Hypothalamus (tissue), 51 donors: ENCODE data around the gene ISY1.
"Not testable (repeated sequence)": the region's sequence is repeated elsewhere in the genome, so short reads cannot be mapped to it uniquely, and the experiment has no call there.

Experiments used
- DNase-seq, 51 donors: peaks; one replicate each; lab custom pipeline; 2025; lab: John Stamatoyannopoulos, UW

ISY1 gene

DNA sequence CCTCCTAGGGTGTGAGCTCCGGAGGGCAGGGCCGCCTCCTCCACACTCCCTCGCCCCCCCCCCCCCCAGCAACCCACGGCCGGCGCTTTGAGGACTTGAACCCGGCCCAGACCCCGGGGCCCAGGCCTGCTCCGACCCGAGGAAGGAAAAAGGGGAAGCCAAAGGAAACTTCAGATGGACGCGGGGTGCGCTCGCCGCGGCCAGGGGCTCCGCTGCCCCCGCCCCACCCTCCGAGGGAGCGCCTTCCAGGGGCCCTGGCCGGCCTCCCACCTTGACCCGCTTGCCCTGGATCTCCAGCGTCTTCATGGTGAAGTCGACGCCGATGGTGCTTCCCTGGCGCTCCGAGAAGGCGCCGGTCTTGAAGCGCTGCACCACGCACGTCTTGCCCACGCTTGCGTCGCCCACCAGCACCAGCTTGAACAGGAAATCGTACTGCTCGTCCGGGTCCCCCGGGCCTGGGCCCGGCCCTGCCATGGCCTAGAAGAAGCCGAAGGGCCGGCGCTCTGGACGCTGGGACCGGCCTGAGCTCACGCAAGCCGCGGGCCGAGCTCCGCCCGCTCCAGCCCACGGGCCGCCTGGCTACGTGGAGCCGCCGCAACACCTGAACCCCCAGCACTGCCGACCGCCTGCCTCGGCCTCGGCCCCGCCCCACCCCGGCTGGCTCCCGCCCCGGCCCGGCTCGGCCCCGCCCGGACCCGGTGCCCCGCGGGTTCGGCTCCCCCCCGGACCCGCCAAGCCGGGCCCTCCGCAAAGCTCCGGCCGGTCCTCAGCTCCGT lies 39.7 kb downstream of the ISY1 start:
- peak in 3 of 51 donors; percentile 34 to 73 (median 54) for DNase-seq

DNA sequence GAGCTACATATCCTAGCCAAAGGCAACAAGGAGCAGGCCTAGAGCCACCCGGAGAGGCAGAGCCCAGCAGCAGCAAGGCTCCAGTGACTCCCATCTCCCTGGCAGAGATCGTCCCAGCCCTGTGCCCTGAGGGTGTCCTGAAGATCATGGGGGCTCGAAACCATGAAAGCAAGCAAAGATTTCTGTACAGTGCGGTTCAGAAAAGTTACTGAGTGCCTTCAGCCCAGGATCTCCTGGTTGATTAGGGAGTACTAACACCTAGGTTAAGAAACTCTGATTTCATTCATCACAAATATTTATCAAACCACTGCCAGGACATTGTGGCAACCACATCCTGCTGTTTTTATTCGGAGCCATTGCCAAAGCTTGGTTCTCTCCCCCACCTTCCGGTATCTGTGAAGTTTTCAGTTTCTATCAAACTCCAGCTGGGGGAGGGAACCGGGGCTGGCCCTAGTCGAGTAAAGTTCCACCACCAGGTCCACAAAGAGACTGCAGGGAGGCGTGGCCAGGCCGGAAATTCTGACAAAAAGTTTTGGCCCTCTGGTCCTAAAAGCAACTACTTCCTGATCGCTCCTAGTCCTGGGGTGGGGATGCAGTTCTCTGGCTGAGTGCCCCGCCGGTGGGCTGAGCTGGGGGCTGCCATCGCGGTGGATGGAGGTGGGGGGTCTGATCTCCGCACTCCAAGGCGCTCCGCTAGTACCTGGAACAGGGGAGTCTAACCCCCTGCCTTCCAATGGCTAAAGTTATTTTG lies 40.4 kb downstream of the ISY1 start:
- peak in 34 of 51 donors; percentile 5 to 62 (median 26) for DNase-seq

DNA sequence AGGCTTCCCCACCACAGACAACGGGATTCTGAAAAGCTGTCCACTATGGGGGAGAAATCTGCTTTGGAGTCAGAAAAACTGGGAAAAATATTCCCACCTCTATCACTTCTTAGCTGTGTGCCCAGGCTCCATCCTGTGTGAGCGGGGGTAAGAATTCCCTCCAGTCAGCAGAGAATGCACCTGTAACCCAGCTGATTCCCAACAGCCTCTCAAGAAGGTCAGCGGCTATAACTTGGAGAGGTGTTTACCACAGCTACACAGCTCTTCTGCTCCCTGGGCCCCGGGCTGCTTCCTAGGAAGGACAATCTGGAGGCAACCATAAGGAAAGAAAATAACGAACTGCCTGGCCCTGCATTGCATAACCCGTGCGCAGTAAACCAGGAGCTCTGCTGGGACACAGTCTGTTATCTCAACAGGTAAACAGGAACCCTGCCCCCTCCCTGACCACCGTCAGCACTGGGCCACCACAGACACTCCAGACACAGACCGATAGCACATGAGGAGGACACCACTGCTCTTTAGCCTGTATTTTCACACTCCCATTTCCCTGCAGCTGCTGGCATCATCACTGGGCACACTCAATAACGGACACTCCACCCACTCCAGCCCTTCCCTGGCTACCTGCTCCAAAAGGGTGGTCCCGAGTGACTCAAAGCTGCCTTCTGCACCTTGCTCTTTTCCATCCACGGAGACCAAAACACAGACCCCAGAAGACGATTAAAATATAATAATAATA lies 41.3 kb downstream of the ISY1 start:
- no peak for DNase-seq

DNA sequence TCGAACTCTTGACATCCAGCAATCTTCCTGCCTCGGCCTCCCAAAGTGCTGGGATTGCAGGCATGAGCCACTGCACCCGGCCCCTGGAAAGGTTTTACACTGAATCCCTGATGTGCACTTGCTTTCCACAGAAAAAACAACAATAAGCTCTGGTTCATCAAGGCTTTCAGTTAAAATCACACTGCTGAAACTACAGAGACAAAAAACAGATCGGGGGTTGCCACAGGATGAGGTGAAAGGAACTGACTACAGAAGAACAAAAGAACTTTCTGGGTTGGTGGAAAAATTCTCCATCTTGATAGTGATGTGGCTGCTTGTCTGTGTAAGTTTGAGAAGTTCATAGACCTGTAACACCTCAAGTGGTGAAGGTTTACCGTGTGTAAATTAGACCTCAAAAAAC lies 42.1 kb downstream of the ISY1 start:
- DNase-seq: no peak

DNA sequence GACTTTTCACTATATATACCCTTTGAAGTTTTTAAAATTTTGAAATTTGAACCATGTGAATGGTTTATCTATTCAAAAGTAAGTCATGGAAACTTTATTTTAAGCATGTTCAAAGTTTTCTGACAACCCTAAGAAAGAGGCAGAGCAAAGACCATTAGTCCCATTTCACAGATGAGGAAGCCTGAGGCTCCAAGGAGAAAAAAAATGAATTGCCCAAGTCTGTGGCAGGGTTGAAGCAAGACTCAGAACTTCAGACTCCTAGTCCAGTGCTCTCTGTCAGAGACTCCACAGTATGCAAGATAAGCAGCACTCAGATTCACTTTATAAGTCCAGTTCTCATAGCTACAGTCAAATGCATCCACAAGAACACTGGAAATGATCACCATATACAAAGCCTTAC lies 43.7 kb downstream of the ISY1 start:
- DNase-seq: no peak

DNA sequence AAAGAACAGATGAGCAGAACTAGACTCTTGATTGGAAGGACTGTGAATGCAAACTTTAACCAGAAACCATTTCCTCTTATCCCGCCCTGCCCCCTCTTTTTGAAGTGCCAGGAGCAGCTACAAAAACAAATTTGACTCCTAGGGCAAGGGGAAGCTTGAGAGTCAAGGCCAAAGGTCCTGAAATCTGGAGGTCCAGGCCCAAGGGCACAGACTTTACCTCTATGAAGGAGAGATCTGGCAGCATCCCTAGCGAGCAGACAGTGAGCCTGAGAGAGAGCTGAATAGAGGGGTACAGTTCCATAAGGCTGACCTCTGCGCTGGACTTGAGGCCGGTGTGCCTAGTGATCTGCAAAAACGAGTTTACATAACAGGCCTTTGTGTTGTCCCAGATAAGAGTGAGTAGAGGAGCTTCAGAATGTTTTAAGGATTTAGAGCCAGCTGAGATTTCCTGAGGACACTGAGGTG lies 44.3 kb downstream of the ISY1 start:
- no peak for DNase-seq

DNA sequence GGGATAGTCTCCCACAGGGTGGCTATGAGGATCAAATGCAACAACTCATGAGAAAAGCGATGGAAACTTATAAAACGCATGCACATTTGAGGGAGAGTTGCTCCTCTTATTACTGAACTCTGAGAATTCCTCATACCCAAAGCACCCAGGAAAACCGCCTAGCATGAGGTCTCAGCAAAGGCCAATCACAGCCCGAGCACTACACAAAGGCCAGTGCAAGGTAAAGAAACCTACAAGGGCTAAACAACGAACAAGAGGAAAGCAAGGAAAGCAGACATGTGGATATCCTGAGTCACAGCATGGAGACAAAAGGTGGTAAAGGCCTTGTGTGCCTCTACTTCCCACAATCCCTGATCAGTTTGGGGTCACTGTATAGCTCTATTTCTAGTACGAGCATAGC lies 46.4 kb downstream of the ISY1 start:
- no peak for DNase-seq

DNA sequence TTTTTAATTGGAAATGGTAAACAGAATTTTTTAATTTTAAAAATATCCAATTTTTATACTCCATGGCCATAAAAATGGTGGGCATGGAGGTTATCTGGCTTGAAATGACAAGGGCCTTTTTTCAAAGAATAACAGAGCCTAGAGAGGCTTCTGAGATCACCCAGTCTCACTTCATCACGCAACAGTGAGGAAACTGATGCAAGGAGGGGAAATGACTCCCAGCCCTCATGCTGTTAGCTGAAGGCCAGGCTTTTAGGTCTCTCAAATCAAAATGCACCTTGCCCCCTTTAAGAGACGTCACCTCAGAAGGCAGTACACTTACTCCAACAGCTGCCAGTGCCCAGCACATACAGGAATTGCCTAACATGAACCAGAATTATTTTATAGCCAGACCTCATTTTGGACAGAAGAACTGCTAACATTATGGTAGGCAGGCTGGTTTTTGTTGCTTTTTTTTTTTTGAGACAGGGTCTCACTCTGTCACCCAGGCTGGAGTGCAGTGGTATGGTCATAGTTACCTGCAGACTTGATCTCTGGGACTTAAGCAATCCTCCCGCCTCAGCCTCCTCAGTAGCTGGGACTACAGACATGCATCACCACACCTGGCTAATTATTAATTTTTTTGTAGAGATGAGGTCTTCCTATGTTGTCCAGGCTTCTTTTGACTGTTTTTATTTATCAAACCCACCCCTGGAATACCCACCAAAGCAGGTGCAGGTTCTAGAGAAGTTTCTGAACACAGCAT lies 48.4 kb downstream of the ISY1 start:
- DNase-seq: no peak

DNA sequence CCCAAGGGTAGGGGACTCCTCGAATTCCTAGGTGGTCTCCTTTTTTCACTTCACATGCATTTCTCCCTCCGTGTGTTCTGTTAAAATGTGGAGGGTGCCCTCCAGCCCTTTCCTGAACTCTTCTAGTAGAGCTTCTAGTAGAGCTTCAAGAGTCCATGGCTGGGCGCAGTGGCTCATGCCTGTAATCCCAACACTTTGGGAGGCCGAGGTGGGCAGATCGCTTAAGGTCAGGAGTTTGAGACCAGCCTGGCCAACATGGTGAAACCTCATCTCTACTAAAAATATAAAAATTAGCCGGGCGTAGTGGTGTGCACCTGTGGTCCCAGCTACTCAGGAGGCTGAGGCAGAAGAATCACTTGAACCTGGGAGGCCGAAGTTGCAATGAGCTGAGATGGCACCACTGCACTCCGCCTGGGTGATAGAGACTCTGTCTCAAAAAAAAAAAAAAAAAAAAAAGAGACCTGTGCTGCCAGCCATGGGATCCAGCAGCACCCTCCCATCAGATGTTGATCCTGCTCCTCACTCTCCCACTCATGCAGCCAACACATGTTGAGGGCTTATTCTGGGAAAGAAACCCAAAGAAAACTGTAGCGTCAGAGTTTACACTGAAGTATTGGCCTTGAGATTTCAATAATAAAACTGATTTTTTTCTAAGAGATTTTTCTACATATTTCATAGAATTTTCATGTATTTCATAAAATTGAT lies 49.6 kb downstream of the ISY1 start:
- not testable (repeated sequence) for DNase-seq

DNA sequence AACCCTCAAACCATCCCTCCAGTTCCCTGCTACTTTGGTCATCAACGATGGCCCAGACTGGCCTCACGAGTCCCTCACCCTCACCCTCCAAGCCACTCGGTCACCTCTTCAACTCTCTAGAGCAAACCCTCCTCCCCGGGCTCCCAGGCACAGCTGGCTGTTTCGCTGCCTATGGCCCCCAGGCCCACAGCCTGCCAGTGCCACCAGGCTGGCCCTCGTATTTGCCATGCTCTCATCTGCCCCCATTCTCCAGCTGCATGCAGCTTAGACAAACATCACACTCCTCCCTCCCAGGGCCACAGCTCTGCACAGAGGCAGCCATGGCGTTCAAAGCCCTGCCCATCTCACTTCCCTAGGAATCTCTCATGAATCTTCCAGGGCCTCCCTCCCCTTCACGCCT lies 53.1 kb downstream of the ISY1 start:
- DNase-seq: no peak

DNA sequence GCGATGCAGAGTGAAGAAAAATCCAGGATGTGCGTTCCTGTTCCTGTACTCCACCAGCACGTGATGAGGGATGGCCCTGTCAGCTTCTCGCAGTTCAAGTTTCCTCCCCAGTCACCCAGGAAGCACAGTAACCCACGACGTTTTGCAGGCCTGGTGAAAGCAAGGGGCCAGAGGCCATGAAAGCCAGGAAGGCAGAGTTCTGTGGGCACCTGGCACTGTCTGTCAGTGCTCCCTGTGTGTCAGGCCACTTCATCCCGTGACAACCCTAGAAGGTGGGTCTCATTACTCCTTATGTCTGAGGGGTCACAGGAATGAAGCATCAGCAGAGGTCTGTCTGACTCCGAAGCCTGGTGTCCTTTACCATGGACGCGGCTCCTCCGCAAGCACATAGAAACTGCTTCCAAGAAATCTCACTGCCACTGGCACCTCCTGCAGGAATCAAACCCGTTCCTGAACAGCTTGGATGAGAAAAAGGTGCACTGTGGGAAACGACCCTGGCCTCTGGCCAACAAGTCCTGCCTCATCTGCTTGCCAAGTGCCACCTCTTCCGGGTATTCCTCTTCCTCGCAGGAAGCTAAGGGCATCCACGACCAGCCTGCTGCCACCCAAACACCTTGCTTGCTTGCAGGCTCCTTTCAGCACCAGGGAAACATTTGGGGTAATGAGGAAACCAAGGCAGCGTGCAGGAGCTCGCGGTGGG lies 53.8 kb downstream of the ISY1 start:
- DNase-seq: no peak

DNA sequence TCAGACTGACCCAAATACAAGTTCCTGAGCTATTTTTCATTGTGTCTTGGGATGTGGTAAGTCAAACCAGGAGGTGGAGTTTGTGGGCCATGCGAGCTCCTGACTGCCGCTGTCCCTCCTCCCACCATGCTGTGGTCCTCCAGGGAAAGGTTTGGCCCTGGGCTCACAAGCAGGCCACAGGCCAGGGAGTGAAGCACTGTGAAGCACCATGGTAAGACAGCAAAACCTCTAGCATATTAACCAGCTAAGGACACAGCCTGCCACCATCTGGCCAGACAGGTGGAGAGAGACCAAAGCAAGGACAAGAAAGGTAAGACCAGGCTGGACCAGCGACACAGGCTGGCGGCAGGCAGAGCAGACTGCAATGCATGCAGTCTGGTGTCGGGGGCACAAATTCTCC lies 54.5 kb downstream of the ISY1 start:
- DNase-seq: no peak

DNA sequence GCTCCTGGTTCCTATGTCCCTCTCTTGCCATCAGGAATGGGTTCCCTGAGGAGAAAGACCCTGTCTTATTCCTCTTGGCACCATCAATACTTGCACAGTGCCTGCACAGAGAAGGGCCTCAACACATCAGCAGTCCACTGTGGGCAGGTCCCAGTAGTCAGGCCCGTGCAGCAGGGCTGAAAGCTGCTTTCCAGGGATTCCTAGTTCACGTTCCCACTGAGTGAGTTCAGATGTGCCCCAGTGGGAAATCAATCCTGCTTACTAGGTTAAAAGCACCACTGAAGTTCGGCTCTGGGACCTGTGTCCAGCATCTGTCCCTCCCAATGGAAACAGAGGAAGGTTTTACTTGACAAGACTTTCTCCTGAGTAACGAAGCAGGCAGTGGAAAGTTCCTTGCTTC lies 55.0 kb downstream of the ISY1 start:
- DNase-seq: no peak

DNA sequence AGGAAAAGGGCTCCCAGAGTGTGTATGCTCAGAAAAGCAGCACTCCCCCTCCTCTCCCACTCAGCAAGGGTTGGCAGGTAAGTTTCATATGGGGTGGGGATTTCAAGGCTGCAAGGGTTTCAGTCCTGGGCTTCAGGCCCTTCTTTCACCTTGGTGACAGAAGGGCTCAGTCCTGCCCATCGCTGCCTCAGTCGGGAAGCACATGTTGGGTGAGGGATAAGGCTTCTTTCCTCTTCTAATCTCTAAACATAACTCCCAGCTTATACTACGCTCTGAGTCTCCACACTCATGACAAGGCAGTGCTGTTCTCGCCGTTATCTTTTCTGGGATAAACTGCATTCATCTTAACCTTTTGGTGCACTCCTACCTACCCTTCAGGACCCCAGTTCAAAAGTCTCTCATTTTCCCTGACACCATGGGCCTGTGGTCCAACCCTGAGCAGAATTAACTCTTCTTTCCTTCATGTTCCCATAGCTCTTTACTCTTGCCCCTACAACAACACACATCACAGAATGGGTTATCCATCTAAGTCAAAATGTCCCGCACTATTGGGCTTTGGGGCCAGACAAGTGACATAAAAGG lies 56.3 kb downstream of the ISY1 start:
- DNase-seq: no peak

DNA sequence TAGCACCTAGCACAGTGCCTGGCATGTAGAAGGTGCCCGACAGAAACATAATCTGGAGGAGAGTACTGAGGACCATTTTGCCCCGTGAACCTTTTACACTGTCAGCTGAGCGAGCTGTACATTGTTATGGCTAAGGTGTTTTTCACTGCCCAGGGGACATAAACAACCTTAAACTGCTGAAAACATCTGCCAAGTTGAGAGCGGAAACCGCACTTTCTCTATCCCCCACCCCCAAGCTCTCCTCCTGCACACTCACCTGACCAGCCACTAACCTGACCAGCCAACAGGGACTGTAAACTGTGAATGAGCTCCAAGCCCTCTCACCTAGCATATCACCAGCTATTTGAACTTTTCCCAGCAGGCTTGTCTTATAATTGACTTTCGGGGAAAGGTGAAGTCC lies 56.8 kb downstream of the ISY1 start:
- DNase-seq: no peak

DNA sequence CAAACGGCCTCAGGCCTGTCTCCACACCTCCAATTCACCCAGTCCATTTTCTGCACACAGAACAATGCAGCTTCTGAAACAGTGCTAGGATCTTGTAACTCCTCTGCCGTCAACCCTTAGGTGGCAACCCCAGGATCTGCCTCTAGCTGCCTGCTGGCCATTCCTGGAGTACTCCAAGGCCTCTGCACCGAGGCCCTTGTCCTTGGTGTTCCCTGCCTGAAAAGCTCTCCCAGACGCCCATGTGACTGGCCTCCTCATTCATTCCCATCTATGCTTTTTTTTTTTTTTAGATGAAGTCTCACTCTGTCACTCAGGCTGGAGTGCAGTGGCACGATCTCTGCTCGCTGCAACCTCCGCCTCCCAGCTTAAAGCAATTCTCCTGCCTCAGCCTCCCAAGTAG lies 57.6 kb downstream of the ISY1 start:
- no peak for DNase-seq

DNA sequence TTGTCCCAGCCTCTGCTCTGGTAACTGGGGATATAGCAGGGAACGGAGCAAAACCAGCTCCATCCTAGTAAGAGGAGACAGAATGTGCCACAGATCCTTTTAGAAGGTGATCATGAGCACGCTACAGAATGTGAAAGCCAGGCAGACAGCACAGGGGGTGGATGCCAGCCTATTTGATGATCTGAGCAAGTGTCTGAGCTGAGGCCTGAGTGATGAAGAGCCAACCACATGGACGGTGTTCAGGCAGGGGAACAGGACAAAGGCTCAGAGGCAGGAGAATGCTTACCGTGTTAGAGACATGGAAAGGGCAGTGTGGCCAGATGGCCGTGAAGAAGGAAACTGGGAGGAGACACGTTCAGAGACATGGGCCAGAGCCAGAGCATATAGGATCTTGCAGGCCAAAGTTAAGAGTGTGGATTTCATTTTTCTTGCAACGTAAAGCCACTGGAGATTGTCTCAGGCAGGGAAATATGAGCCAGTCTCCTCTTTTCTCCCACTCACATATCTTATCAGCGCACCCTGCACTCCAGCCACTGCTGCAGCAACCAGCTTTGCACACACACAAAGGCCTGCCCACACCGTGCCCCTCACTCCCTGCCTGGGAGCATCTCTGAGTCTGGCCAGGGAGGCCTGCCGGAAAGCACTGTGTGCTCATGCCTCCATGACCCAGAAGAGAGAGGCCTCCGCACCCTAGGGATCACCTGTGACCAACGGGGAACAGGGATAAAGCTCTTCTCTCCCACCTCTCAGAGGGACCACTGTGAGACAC lies 59.3 kb downstream of the ISY1 start:
- no peak for DNase-seq

DNA sequence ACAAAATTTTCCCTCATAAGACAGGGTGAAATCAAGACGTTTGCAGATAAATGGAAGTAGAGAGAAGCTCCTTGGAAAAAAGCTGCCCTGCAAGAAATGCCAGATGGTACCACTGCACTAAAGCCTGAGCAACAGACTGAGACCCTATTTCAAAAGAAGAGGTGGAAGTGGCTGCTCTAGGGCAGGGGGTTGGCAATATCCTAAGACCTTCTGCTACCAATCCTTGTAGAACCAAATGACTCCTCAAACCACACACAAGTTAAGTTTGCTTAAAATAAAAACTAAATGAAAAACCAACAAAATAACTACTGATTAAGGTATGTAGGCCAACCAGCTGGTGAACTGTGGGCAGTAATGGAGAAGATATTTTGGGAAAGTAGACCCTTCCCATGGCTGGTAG lies 60.6 kb downstream of the ISY1 start:
- DNase-seq: no peak
